ENCODE measurements around the gene RAB4A. TPM values are rescaled to one million over a fixed set of nuclear protein-coding genes. Genes with fewer than 3 reads are reported as not detected.

Gene RAB4A
- polyA plus RNA-seq, 3 donors, result 21.8 to 32.5 (median 29.4) TPM

DNA sequence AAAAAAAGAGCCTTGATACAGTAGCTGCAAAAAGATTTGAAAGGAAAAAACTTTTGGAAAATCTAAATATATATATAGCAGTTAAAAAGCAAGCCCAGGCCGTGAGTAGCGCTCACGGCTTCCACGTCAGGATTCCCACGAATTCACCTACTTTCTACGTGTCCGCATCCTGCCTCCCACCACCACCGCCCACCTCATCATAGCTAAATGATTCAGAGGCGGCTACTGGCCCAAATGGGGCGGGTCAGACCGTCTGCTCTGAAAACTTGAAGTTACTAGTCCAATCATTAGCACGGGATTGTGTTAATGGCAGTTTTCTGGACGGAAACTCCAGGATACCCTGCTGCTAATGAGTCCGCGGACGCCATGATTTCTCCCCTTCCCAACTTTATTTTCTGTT, 73.2 kb downstream of the RAB4A start:
- 81 to 87% (median 86%) methylated on average over 16 of the region's 16 CpGs for WGBS, 3 donors
- H3K27ac ChIP-seq (ENCODE audit: low read depth, low read length), result no peak overlapping the region

DNA sequence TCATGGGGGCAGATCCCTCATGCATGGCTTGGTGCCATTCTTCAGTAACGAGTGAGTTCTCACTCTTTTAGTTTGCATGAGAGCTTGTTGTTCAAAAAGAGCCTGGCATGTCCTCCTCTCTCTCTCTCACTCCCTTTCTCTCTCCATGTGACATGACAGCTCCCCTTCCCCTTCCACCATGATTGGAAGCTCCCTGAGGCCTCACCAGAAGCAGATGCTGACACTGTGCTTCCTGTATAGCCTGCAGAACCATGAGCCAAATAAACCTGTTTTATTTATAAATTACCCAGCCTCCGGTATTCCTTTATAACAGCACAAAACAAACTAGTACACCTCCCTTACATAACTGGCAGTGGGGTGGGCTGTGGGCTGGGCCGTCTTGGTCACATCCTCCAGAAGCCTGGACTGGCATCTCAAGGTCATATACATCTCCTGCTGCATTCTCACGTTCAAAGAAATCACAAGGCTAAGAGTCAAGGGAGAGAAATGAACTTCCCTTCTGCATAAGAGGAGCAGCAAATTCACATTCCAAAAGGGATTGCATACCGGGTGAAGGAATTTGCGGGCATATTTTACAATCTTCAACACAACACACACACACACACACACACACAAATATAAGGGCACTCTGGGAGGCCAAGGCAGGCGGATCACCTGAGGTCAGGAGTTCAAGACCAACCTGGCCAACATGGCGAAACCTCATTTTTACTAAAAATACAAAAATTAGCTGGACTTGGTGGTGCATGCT, 74.2 kb downstream of the RAB4A start:
- no peak overlapping the region for H3K27ac ChIP-seq (ENCODE audit: low read depth, low read length)
- 63 to 80% (median 73%) methylated on average over 8 of the region's 8 CpGs for WGBS, 3 donors

DNA sequence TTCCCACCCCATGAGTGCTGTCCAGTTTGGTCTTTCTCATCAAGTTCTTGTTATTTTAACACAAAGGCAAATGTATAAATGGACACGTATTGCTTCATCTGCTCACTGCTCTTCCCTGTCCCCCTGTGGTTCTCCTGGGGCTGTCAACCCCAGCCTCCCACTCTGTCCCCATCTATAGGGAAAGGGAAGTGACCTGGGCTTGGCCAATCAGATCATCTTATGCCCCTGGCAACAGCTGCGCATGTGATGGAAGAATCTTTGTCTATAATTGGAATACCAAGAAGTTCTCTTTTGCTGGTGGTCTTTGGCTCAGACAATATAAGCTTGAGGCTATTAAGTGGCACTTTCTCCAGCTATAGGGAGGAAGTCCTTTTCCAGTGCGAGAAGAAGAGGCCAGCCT, 76.6 kb downstream of the RAB4A start:
- H3K27ac ChIP-seq (ENCODE audit: low read depth, low read length), result no peak overlapping the region
- 55 to 80% (median 59%) methylated on average over 3 of the region's 3 CpGs for WGBS, 3 donors

DNA sequence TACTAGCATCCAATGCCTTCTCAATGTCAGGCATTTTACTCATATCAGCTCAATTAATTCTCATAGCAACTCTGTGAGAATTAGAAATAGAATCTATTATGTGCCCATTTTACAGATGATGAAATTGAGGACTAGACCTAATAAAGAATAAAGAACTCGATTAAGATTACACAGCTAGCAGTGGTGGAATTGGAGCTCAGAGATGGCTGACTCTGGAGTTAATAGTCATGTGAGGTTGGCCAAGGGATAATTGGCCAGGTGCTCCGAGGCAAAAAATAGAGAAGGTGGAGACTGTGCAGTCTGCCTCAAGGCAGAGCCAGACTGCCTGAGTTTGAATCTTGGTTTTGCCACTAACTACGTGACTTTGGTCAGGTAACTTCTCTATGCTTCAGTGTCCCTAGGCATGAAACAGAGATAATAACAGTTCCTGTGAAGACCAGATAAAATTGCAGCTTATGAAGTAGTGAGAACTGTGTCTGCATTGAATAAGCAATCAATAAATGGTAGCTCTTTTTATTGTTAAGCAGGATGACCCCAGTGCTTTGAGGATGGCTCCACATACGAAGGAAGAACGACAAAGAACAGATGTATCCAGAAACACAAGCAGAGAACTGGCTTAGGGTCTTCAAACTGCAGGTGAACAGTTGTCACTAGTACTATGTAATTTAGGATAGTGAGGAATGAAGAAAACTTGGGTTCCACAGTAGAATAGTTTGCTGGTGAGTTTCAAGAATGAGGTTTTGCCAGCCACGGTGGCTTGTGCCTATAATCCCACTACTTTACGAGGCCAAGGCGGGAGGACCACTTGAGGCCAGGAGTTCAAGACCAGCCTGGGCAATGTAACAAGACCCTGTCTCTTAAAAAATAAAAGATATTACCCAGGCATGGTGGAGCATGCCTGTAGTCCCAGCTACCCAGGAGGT, 78.8 kb downstream of the RAB4A start:
- H3K27ac ChIP-seq (ENCODE audit: low read depth, low read length), result no peak overlapping the region
- WGBS, 3 donors, result 73 to 80% (median 78%) methylated on average over 8 of the region's 8 CpGs

DNA sequence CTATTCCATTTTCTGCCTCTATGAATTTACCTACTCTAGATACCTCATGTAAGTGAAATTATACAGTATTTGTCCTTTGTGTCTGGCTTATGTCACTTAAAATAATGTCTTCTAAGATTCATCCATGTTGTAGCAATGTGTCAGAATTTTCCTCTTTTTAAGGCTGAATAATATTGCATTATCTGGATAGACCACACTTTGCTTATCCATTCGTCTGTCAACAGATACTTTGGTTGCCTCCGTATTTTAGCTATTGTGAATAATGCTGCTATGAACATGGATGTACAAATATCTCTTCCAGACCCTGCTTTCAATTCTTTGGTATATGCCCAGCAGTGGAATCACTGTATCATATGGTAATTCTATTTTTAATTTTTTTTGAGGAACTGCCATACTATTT, 82.1 kb downstream of the RAB4A start:
- no peak overlapping the region for H3K27ac ChIP-seq (ENCODE audit: low read depth, low read length)
- 82 to 86% (median 85%) methylated on average over 2 of the region's 2 CpGs for WGBS, 3 donors

DNA sequence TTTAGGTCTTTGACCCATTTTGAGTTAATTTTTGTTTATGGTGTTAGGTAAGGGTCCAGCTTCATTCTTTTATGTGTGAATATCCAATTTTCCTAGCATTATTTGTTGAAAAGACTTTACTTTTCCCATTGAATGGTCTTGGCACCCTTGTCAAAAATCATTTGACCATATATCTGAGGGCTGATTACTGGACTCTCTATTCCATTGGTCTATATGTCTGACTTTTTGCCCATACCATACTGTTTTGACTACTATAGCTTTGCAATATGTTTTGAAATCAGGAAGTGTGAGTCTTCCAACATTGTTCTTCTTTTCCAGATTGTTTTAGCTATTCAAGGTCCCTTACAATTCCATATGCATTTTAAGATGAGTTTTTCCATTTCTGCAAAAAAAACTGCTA, 83.3 kb downstream of the RAB4A start:
- no peak overlapping the region for H3K27ac ChIP-seq (ENCODE audit: low read depth, low read length)

Other genes with a start within 250 kb of the RAB4A start
- 1 to 10 TPM in 1 of 3 donors, under 1 TPM in 2; 0.79 to 2.6 (median 0.98) TPM for gene CCSAP, start 71.9 kb downstream of the RAB4A start, polyA plus RNA-seq
- gene ACTA1, start 163.0 kb downstream of the RAB4A start, polyA plus RNA-seq, result 10 to 100 TPM in 1 of 3 donors, 1 to 10 TPM in 2; 1.6 to 18.4 (median 4.9) TPM
- gene NUP133, start 237.2 kb downstream of the RAB4A start, polyA plus RNA-seq, result 10 to 100 TPM in 2 of 3 donors, 1 to 10 TPM in 1; 7.2 to 11.7 (median 11.2) TPM